HG02678 (cell line): ENCODE measurements around the gene AIFM1.

Experiments
- ATAC-seq: cut with Tn5 transposase; IDR thresholded peaks from one replicate; pipeline ENCODE4 v1.9.1; 2021; ENCODE audit warnings: mild to moderate bottlenecking, moderate library complexity; ENCODE audit not compliant: unreplicated experiment

AIFM1 gene

GRCh38 chrX:130171446-130172126 is 5.9 kb upstream of the AIFM1 start, which contains the start of gene RAB33A:
RAB33A (plus strand) TSS chrX:130171962; CDS start chrX:130172063, 101 bp downstream.
- peak; percentile 1 for ATAC-seq

- ATAC-seq, result peak; percentile 72
Measured at GRCh38 chrX:130170752-130171445, 5.3 kb upstream of the AIFM1 start.

- no peak for ATAC-seq
Measured at GRCh38 chrX:130167040-130167439, 1.4 kb upstream of the AIFM1 start.

GRCh38 chrX:130166503-130166777 is 799 bp upstream of the AIFM1 start:
- ATAC-seq, result no peak

GRCh38 chrX:130165181-130165702 is 399 bp downstream of the AIFM1 start:
- no peak for ATAC-seq

- ATAC-seq, result no peak
Measured at GRCh38 chrX:130163398-130163797, 2.2 kb downstream of the AIFM1 start.

GRCh38 chrX:130162094-130162735 is 3.4 kb downstream of the AIFM1 start:
- no peak for ATAC-seq

GRCh38 chrX:130159776-130160175 is 5.9 kb downstream of the AIFM1 start:
- no peak for ATAC-seq

GRCh38 chrX:130158311-130158710 is 7.3 kb downstream of the AIFM1 start:
- ATAC-seq, result no peak

- ATAC-seq, result no peak
Measured at GRCh38 chrX:130155564-130155963, 10.1 kb downstream of the AIFM1 start.

- no peak for ATAC-seq
Measured at GRCh38 chrX:130147631-130148030, 18.0 kb downstream of the AIFM1 start.

- no peak for ATAC-seq
Measured at GRCh38 chrX:130145123-130145522, 20.5 kb downstream of the AIFM1 start.

GRCh38 chrX:130144509-130144908 is 21.1 kb downstream of the AIFM1 start:
- ATAC-seq, result no peak

- no peak for ATAC-seq
Measured at GRCh38 chrX:130139474-130140201, 26.0 kb downstream of the AIFM1 start.

GRCh38 chrX:130136961-130137360 is 28.7 kb downstream of the AIFM1 start:
- ATAC-seq, result no peak

- ATAC-seq, result no peak
Measured at GRCh38 chrX:130136496-130136895, 29.1 kb downstream of the AIFM1 start.

GRCh38 chrX:130130990-130131389 is 34.7 kb downstream of the AIFM1 start:
- ATAC-seq, result no peak

- ATAC-seq, result no peak
Measured at GRCh38 chrX:130125091-130125874, 40.4 kb downstream of the AIFM1 start.

GRCh38 chrX:130124577-130124976 is 41.1 kb downstream of the AIFM1 start:
- no peak for ATAC-seq

GRCh38 chrX:130121505-130121800 is 44.2 kb downstream of the AIFM1 start:
- no peak for ATAC-seq
